K562 (cell line): Measurements from ENCODE around the gene PLA2G4F. TPM values are rescaled to one million over a fixed set of nuclear protein-coding genes. Genes with fewer than 3 reads are reported as not detected.

Experiments used
- ATAC-seq: fragments of 200-7000 bp; cut with Tn5 transposase; 3 replicates; pipeline ENCODE4 v1.9.1; 2020; ENCODE audit warnings: moderate library complexity
- BruUV-seq: library from RNA; stranded (reverse); fragments of 400-500 nt; replicated peaks from 2 replicates; lab custom pipeline; 2021; lab: Mats Ljungman, UMichigan
- CTCF ChIA-PET: fragments of 300-600 bp; formaldehyde crosslinking; extraction: SDS; loops from one replicate; lab custom pipeline; 2021; ENCODE audit warnings: low intra/inter-chr PET ratio; lab: Yijun Ruan, JAX
- POLR2A ChIA-PET: fragments of 300-600, 350-650 bp; sonication (Branson Sonifier 250); formaldehyde crosslinking; extraction: SDS; loops from one replicate; lab custom pipeline; 2021; ENCODE audit warnings: antibody characterized with exemption, inconsistent platforms; lab: Yijun Ruan, JAX
- DNase-seq, 4 experiments: peaks; one replicate each; pipeline versions ENCODE4 v3.0.0 to v3.0.0-alpha.2; 2011 to 2018; ENCODE audit warnings: low spot score in 3 of 4, mixed read lengths in 3 of 4; ENCODE audit errors: extremely low read depth in 1 of 4
- FAIRE-seq: peaks from 2 replicates; lab custom pipeline; 2011; peaks lifted over from hg19 to GRCh38; lab: Jason Lieb, UNC
- H2AFZ ChIP-seq: 2 replicates; pipeline ENCODE4 v1.6.0; 2011; ENCODE audit warnings: low read depth, low read length, control low read depth, inconsistent platforms
- H3K27ac ChIP-seq: fragments of 200-600 bp; 3 replicates; pipeline ENCODE4 v1.8.0; 2011; ENCODE audit warnings: low read depth, mild to moderate bottlenecking, control low read depth, inconsistent platforms, low read length, moderate library complexity, mixed read lengths; ENCODE audit errors: extremely low read depth
- H3K27me3 ChIP-seq, 2 experiments: fragments of 300-600 bp in 1 of 2; 2 replicates in 1 of 2; 3 replicates in 1 of 2; pipeline versions ENCODE4 v1.6.0 to v1.8.0; 2011; ENCODE audit warnings: inconsistent platforms in 2 of 2, low read length in 2 of 2, mild to moderate bottlenecking in 1 of 2, mixed read lengths in 1 of 2, moderate library complexity in 1 of 2; ENCODE audit not compliant: control insufficient read depth in 2 of 2, insufficient read depth in 2 of 2
- H3K36me3 ChIP-seq: fragments of 300-600 bp; 3 replicates; pipeline ENCODE4 v1.8.0; 2011; ENCODE audit warnings: mild to moderate bottlenecking, low read length, inconsistent platforms; ENCODE audit not compliant: control insufficient read depth, insufficient read depth
- H3K4me1 ChIP-seq, 2 experiments: fragments of 200-600 bp in 1 of 2; replicated peaks in 1 of 2; 2 replicates in 1 of 2; 3 replicates in 1 of 2; pipeline versions ENCODE4 v1.5.1 to v1.8.0; 2011; ENCODE audit warnings: inconsistent platforms in 2 of 2, low read length in 2 of 2, mild to moderate bottlenecking in 1 of 2, mixed read lengths in 1 of 2, moderate library complexity in 1 of 2; ENCODE audit not compliant: control insufficient read depth in 2 of 2, insufficient read depth in 2 of 2
- H3K4me2 ChIP-seq: 2 replicates; pipeline ENCODE4 v1.6.1; 2011; ENCODE audit warnings: low read length, control low read depth, inconsistent platforms, mixed read lengths; ENCODE audit not compliant: insufficient read depth
- H3K4me3 ChIP-seq: fragments of 200-600 bp; sonication (generic), shearing (Covaris generic); 2 replicates; pipeline ENCODE4 v1.5.1; 2016; ENCODE audit warnings: control low read depth, inconsistent platforms
- H3K79me2 ChIP-seq: fragments of 200-600 bp; 3 replicates; pipeline ENCODE4 v1.8.0; 2011; ENCODE audit warnings: low read length, inconsistent platforms; ENCODE audit not compliant: control insufficient read depth, insufficient read depth
- H3K9ac ChIP-seq, 2 experiments: 2 replicates each; pipeline versions ENCODE4 v1.6.0 to v1.6.1; 2011; ENCODE audit warnings: low read depth in 2 of 2, low read length in 2 of 2, control low read depth in 1 of 2, inconsistent platforms in 1 of 2, mild to moderate bottlenecking in 1 of 2, mixed read lengths in 1 of 2; ENCODE audit not compliant: insufficient read depth in 1 of 2
- H3K9me1 ChIP-seq: one replicate; pipeline ENCODE4 v1.6.0; 2011; ENCODE audit warnings: inconsistent platforms, mild to moderate bottlenecking, low read length, moderate library complexity; ENCODE audit not compliant: control insufficient read depth, insufficient read depth
- H3K9me3 ChIP-seq: replicated peaks from 2 replicates; pipeline ENCODE4 v1.5.1; 2011; ENCODE audit warnings: low read depth, low read length, inconsistent platforms; ENCODE audit not compliant: control insufficient read depth, insufficient read depth
- H4K20me1 ChIP-seq: replicated peaks from 2 replicates; pipeline ENCODE4 v1.6.1; 2011; ENCODE audit warnings: low read length, inconsistent platforms, mixed read lengths; ENCODE audit not compliant: control insufficient read depth, insufficient read depth
- BCOR ChIP-seq: fragments of 450-650 bp; IDR thresholded peaks from 2 replicates; pipeline ENCODE4 v1.6.1; 2016
- BRD4 ChIP-seq: fragments of 200-600 bp; sonication (generic); IDR thresholded peaks from 2 replicates; pipeline ENCODE4 v1.6.1; 2017; ENCODE audit warnings: inconsistent platforms
- BRF1 ChIP-seq: IDR thresholded peaks from 3 replicates; pipeline ENCODE4 v1.6.1; 2011; ENCODE audit warnings: borderline replicate concordance, mild to moderate bottlenecking; ENCODE audit not compliant: insufficient read length; ENCODE audit errors: extremely low read depth
- CEBPG ChIP-seq, 3 experiments: fragments of 200-800 bp in 1 of 3; sonication (Bioruptor generic) in 1 of 3; sonication (generic) in 1 of 3; formaldehyde crosslinking in 1 of 3; IDR thresholded peaks in 2 of 3; conservative IDR thresholded peaks in 1 of 3; 2 replicates each; pipeline versions ENCODE4 v1.6.1 to v1.8.0; 2016 to 2022; ENCODE audit warnings: missing compliant biosample characterization in 2 of 3, missing genetic modification characterization in 2 of 3, mild to moderate bottlenecking in 1 of 3, missing genetic modification reagents in 1 of 3
- GTF2F1 ChIP-seq: IDR thresholded peaks from 2 replicates; pipeline ENCODE4 v1.6.1; 2011; ENCODE audit warnings: low read depth, low read length, improper control_type of control experiment
- LARP7 ChIP-seq: fragments of 450-650 bp; IDR thresholded peaks from 2 replicates; pipeline ENCODE4 v1.6.1; 2016
- MED1 ChIP-seq: sonication (generic); formaldehyde crosslinking; IDR thresholded peaks from 2 replicates; pipeline ENCODE4 v1.8.1; 2023; ENCODE audit warnings: missing genetic modification reagents, borderline replicate concordance
- POLR2H ChIP-seq: IDR thresholded peaks from 2 replicates; pipeline ENCODE4 v1.6.1; 2016; ENCODE audit warnings: missing genetic modification characterization, low read depth, mild to moderate bottlenecking, control low read depth, missing compliant biosample characterization, moderate library complexity
- RFX7 ChIP-seq: fragments of 250-450 bp; sonication (Bioruptor Pico); IDR thresholded peaks from 2 replicates; pipeline ENCODE4 v1.5.1; 2021; ENCODE audit warnings: mild to moderate bottlenecking
- STAG1 ChIP-seq: sonication (generic); formaldehyde crosslinking; IDR thresholded peaks from 2 replicates; pipeline ENCODE4 v1.5.0; 2020; ENCODE audit warnings: missing genetic modification reagents, borderline replicate concordance
- TARDBP ChIP-seq: fragments of 450-650 bp; IDR thresholded peaks from 2 replicates; pipeline ENCODE4 v1.6.1; 2016
- WHSC1 ChIP-seq: IDR thresholded peaks from one replicate; pipeline ENCODE4 v1.6.1; 2012; ENCODE audit warnings: low read length, control low read depth, inconsistent platforms
- ZBED1 ChIP-seq: IDR thresholded peaks from 2 replicates; pipeline ENCODE4 v1.6.1; 2014
- ZNF197 ChIP-seq: fragments of 200-800 bp; sonication (Bioruptor generic); IDR thresholded peaks from 2 replicates; pipeline ENCODE4 v1.6.1; 2016; ENCODE audit warnings: low read depth, missing genetic modification characterization, missing compliant biosample characterization
- ZNF311 ChIP-seq: fragments of 250-450 bp; sonication (Bioruptor Pico); IDR thresholded peaks from 2 replicates; pipeline ENCODE4 v1.4.0; 2020; ENCODE audit warnings: mild to moderate bottlenecking, moderate library complexity
- ZSCAN32 ChIP-seq: fragments of 450-650 bp; formaldehyde crosslinking; IDR thresholded peaks from 2 replicates; pipeline ENCODE4 v1.4.0; 2020; ENCODE audit warnings: mild to moderate bottlenecking, moderate library complexity
- WGBS: fragments of 100-300 bp; shearing (Covaris generic); methylation state at CpG from one replicate; pipeline ENCODE4 v1.1.6; 2016; ENCODE audit warnings: low coverage, mixed read lengths; ENCODE audit not compliant: insufficient coverage; ENCODE audit errors: missing lambda C conversion rate; 5-methylcytosine and 5-hydroxymethylcytosine counted together
- in situ Hi-C: fragments of 300-500 bp; cut with MboI; formaldehyde crosslinking; loops from 4 replicates; pipeline ENCODE4 v1.15.0; 2018; ENCODE audit warnings: inconsistent platforms, mixed read lengths
- intact Hi-C: fragments of 100-400 bp; cut with micrococcal nuclease; formaldehyde crosslinking; loops from 2 replicates; pipeline ENCODE4 v1.14.2; 2022
- polyA plus RNA-seq, 8 experiments: library from polyadenylated mRNA; depleted of rRNA in 4 of 8; stranded (reverse) in 5 of 8; unstranded in 3 of 8; fragments of >200 nt; fragmentation: Nextera tagmentation in 2 of 8; fragmentation: Illumina TruSeq in 1 of 8; extraction: Ambion mirVana in 2 of 8; extraction: Trizol in 1 of 8; gene quantifications; 2 replicates each; pipeline versions ENCODE4 v1.2.1 to v1.2.3, GENCODE V29; 2011 to 2014; ENCODE audit warnings: inconsistent platforms in 1 of 8, missing spikeins in 1 of 8
- total RNA-seq, 7 experiments: library from RNA; depleted of rRNA in 6 of 7; stranded (reverse); fragments of >200 nt in 6 of 7; fragmentation: Illumina TruSeq in 2 of 7; extraction: Trizol in 2 of 7; gene quantifications; 2 replicates each; pipeline versions ENCODE4 v1.2.1 to v1.2.3, GENCODE V29; 2011 to 2021; ENCODE audit warnings: low replicate concordance in 1 of 7
- TF ChIP-seq, protein P1 (sequence below), 3 experiments: fragments of 200-800 bp in 1 of 3; sonication (Bioruptor generic) in 1 of 3; sonication (generic) in 1 of 3; formaldehyde crosslinking in 1 of 3; IDR thresholded peaks; 2 replicates each; pipeline versions ENCODE4 v1.6.1 to v1.8.0; 2016 to 2022; ENCODE audit warnings: mild to moderate bottlenecking in 2 of 3, missing compliant biosample characterization in 2 of 3, missing genetic modification characterization in 2 of 3, missing genetic modification reagents in 1 of 3
- TF ChIP-seq, protein P2 (sequence below): fragments of 250-450 bp; sonication (Bioruptor Pico); IDR thresholded peaks from 2 replicates; pipeline ENCODE4 v1.9.0; 2021; ENCODE audit warnings: mild to moderate bottlenecking, inconsistent platforms

The PLA2G4F gene
- total and polyA plus RNA-seq, 9 of the 15 experiments (the other 6 are each of a cell fraction or from before 2014, with no cell fraction given) = 0.02 TPM; not detected in 8

DNA sequence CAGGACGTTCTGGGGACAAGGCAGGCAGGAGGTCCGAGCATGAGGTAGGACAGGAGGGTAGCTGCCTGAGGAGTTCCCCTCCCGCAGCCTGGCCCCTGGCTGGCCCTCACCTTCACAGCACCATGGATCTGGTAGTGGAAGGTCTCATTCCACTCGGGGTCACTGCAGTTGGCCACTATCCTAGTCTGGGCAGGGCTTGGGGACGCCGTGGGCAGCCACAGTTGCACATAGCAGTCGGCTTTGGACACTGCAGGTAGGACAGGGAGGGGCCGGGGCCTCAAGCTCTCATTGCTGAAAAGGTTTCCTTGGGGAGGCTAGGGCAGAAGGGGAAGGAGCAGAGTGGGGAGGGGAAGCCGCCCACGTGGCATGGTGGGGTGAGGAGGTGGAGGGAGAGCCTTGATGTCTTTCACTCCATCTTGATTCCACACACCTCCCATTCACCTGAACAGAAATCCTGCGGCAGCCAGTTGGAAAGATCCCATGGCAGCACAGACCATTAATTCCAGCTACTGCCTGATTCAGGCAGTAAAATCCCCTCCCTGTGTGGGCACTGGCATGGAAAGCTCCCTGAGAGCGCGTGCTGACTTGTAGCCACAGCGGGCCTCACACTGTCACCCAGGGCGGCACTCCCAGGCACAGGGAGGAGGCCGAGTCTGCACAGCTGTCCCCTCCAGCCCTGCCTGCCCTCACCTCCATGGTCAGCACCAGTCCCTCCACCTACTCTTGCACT is 2.1 kb downstream of the PLA2G4F start:
- ATAC-seq = no peak
- intact Hi-C loops (no loop called here), in situ Hi-C loops (no loop called here)
- ChIA-PET POLR2A (interaction anchor here (0.6 to 1.9 kb wide), 4 partner anchors 10 to 116 kb away, joined by 3 to 7 read pairs (median 4); no protein-coding TSS in a partner anchor), CTCF (interaction anchor here (0.5 kb wide), 1 partner anchor 1627 kb away, joined by 4 read pairs; no protein-coding TSS in a partner anchor)
- Histone ChIP-seq H3K4me2 (no peak overlapping the region), H3K36me3 (peaks cover 8% of the 10 kb centered on the region; the same call in 1 of the 3 replicates), H3K79me2 (no peaks in the 10 kb centered on the region), H3K9ac (peak overlapping the region in 1 of 2 experiments; percentile 6; a peak in 1 of 4 replicates), H3K4me3 (no peak overlapping the region), H3K9me1 (peaks cover 8% of the 10 kb centered on the region), H3K4me1 (peaks cover 17 to 31% of the 10 kb centered on the region in 2 experiments; a peak in 4 of 5 replicates), H4K20me1 (no peaks in the 10 kb centered on the region), H3K27ac (no peak overlapping the region), H2AFZ (no peak overlapping the region), H3K9me3 (no peaks in the 10 kb centered on the region), H3K27me3 (peaks cover 0 to 16% of the 10 kb centered on the region in 2 experiments; a peak in 3 of 5 replicates)
- WGBS = 29% methylated on average over 12 of the region's 16 CpGs
- FAIRE-seq = no peak
- no TSS peak for BruUV-seq
- no peak for TF ChIP-seq BCOR
- no peak for TF ChIP-seq ZBED1
- no peak for TF ChIP-seq MED1
- no peak for TF ChIP-seq RFX7 (CRISPR knock-in tag)
- TF ChIP-seq, protein P1, sequence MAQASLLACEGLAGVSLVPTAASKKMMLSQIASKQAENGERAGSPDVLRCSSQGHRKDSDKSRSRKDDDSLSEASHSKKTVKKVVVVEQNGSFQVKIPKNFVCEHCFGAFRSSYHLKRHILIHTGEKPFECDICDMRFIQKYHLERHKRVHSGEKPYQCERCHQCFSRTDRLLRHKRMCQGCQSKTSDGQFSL (CRISPR knock-in tag; IDR thresholded peaks at IDR 0.05) = no peak
- TF ChIP-seq, protein P1 (tag; IDR thresholded peaks at IDR 0.05) = no peak
- TF ChIP-seq WHSC1 = no peak
- TF ChIP-seq, protein P2, sequence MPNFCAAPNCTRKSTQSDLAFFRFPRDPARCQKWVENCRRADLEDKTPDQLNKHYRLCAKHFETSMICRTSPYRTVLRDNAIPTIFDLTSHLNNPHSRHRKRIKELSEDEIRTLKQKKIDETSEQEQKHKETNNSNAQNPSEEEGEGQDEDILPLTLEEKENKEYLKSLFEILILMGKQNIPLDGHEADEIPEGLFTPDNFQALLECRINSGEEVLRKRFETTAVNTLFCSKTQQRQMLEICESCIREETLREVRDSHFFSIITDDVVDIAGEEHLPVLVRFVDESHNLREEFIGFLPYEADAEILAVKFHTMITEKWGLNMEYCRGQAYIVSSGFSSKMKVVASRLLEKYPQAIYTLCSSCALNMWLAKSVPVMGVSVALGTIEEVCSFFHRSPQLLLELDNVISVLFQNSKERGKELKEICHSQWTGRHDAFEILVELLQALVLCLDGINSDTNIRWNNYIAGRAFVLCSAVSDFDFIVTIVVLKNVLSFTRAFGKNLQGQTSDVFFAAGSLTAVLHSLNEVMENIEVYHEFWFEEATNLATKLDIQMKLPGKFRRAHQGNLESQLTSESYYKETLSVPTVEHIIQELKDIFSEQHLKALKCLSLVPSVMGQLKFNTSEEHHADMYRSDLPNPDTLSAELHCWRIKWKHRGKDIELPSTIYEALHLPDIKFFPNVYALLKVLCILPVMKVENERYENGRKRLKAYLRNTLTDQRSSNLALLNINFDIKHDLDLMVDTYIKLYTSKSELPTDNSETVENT = no peak
- no peak for TF ChIP-seq TARDBP
- TF ChIP-seq ZSCAN32 (CRISPR knock-in tag) = no peak
- TF ChIP-seq ZNF197 (CRISPR knock-in tag) = no peak
- TF ChIP-seq CEBPG (CRISPR knock-in tag; IDR thresholded peaks at IDR 0.05) = no peak
- TF ChIP-seq CEBPG (tag; conservative IDR thresholded peaks at IDR 0.05 in 1 of 2, IDR thresholded peaks at IDR 0.05 in 1 of 2) = no peak
- no peak for TF ChIP-seq BRD4
- no peak for TF ChIP-seq GTF2F1
- no peak for TF ChIP-seq STAG1 (CRISPR knock-in tag)
- no peak for TF ChIP-seq ZNF311 (CRISPR knock-in tag)
- TF ChIP-seq BRF1 = no peak
- no peak for TF ChIP-seq LARP7
- TF ChIP-seq POLR2H (tag) = no peak
- no peak for DNase-seq
